WTC11 (cell line): Measurements from ENCODE around the gene LCE3A.

ENCODE experiments used
- CREM ChIP-seq: sonication (generic); formaldehyde crosslinking; IDR thresholded peaks from 2 replicates; pipeline ENCODE4 v1.8.1; 2022; ENCODE audit warnings: mild to moderate bottlenecking, missing genetic modification reagents, moderate library complexity
- CTCF ChIP-seq: fragments of 200-600 bp; IDR thresholded peaks from 2 replicates; pipeline ENCODE4 v1.8.0; 2022; ENCODE audit warnings: antibody characterized with exemption

GRCh38 chr1:152623203-152623844 lies 421 bp upstream of the LCE3A start:
- no peak for TF ChIP-seq CREM (CRISPR knock-in tag)
- no peak for TF ChIP-seq CTCF
